GM19463 (cell line): ENCODE results near the gene RALY.
"Not testable (repeated sequence)": the region's sequence is repeated elsewhere in the genome, so short reads cannot be mapped to it uniquely, and the experiment has no call there.

ENCODE experiments used
- ATAC-seq: cut with Tn5 transposase; IDR thresholded peaks from one replicate; pipeline ENCODE4 v1.9.1; 2021; ENCODE audit warnings: mild to moderate bottlenecking, moderate library complexity; ENCODE audit not compliant: unreplicated experiment

The RALY gene

GRCh38 chr20:34131491-34131890 lies 137.8 kb downstream of the RALY start:
- ATAC-seq, result no peak

- not testable (repeated sequence) for ATAC-seq
Measured at GRCh38 chr20:34132491-34132890, 138.8 kb downstream of the RALY start.

- not testable (repeated sequence) for ATAC-seq
Measured at GRCh38 chr20:34132943-34133342, 139.2 kb downstream of the RALY start.

- not testable (repeated sequence) for ATAC-seq
Measured at GRCh38 chr20:34133365-34133860, 139.7 kb downstream of the RALY start.
